ENCODE data around the gene CERK.
A peak's percentile ranks its signal among the peaks of the same experiment; 100 is the strongest.
"Not testable (repeated sequence)": the region's sequence is repeated elsewhere in the genome, so short reads cannot be mapped to it uniquely, and the experiment has no call there.

CERK gene, protein sequence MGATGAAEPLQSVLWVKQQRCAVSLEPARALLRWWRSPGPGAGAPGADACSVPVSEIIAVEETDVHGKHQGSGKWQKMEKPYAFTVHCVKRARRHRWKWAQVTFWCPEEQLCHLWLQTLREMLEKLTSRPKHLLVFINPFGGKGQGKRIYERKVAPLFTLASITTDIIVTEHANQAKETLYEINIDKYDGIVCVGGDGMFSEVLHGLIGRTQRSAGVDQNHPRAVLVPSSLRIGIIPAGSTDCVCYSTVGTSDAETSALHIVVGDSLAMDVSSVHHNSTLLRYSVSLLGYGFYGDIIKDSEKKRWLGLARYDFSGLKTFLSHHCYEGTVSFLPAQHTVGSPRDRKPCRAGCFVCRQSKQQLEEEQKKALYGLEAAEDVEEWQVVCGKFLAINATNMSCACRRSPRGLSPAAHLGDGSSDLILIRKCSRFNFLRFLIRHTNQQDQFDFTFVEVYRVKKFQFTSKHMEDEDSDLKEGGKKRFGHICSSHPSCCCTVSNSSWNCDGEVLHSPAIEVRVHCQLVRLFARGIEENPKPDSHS

DNA sequence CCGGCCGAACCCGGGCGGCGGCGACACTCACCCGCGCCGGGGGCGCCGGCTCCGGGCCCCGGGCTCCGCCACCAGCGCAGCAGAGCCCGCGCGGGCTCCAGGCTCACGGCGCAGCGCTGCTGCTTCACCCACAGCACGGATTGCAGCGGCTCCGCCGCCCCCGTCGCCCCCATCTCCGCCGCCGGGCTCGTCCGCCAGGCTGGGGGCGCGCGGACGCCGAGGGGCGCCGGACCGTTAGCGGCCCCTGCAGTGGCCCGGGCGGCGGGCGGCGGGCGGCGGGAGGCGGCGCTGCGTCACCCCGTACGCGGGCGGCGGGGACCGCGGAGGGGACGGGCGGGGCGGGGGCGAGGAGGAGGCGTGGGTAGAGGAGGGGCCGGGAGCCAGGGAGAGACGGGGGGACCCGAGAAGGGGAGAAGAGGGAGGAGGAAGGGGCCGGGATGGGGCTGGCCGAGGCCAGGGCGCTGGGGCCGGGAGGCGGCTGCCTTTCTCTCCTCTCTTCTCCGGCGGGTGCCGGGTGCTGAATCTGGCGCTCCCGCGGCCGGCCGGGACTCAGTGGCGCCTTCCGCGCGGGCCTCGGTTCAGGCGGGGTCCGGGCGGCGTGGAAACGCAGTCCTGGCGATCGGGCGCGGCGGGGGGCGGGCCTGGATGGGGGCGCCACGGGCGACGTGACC is at the start of gene CERK:
TSS of gene CERK (minus strand) at position 277 of the 671 bp plus-strand sequence. CDS start at position 173, 104 bp downstream.
- peak in 2 of 3 donors; percentile 36 to 60 for DNase-seq (ENCODE audit: low read depth in 3 of 3, low spot score in 1 of 3)

DNA sequence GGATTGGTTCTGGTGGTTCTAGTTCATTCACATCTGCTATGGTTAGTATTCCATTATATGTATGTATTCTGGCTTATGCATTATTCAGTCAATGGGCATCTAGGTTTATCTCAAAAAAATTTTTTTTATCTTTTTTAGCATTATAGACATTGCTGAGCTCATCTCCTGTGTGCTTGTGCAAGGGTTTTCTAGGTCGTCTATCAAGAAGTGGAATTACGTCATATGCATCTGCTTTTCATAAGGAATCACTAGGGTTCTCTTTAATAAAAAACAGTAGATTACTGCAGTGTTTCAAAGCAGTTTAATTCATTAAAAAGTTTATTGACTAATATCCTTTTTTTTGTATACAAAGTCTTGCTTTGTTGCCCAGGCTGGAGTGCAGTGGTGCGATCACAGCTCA is 45.7 kb upstream of the CERK start:
- DNase-seq (ENCODE audit: low read depth in 3 of 3, low spot score in 1 of 3): no peak

DNA sequence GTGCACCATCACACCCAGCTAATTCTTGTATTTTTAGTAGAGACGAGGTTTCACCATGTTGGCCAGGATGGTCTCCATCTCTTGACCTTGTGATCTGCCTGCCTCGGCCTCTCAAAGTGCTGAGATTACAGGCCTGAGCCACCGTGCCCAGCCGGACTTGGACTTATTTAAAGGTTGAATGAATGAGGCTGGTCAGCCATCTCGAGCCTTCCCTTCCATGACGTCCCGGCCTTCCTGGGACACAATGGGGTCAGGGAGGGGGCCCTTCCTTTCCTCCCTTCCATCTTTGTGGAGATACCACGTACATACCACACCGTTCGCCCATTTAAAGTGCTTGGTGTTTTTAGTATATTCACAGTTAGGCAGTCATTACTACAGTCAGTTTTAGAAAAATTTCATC is 44.1 kb upstream of the CERK start:
- not testable (repeated sequence) for DNase-seq (ENCODE audit: low read depth in 3 of 3, low spot score in 1 of 3)

DNA sequence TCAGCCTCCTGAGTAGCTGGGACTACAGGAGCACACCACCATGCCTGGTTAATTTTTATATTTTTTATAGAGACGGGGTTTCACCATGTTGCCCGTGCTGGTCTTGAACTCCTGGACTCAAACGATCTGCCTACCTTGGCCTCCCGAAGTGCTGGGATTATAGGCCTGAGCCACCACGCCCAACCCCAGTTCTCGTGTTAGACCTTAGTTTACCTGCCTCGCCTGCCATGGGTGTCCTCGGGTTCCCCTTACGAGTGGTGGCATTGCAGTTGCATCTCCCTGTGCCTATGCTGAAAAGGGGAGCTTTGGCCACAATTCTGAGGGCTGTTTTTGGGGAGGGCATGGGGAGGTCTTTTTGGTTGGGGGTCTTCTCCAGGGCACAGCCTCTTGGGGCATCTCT is 43.2 kb upstream of the CERK start:
- DNase-seq (ENCODE audit: low read depth in 3 of 3, low spot score in 1 of 3): no peak

DNA sequence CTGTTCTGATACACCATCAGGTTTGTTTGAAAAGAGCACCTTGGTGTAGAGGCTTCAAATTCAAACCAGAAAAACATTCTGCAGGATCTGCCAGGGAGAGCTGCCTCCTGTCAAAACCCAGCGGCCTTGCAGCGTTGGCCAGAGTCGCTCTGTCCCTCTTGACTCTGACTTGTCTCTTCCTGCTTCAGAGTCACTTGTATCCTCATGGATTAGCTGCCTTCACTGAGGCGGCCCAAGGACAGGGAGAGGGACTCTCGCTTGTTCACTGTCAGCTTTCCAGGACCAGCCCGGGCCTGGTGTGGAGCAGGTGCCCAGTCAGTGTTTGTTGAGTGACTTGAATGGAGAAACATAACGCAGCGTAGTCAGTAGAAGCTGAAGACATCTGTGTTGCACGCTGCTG is 42.4 kb upstream of the CERK start:
- no peak for DNase-seq (ENCODE audit: low read depth in 3 of 3, low spot score in 1 of 3)

DNA sequence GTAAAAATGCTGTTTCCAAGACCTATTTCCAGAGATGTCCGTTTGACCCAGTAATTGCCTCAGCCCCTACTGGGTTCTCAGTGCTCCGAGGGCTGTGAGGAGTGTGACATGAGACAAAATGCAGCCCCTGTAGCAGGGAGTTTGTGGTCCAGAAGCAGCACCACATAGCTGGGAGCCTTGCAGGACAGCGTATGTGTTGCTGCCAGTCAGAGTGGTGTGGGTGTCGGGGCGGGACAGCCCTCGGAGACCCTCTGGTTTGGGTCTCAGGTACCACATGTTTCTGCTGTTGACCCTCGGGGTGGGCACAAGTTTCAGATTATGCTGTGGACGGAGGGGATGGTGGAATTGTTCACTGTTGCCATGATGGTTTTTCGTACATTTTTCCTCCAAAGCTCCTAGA is 41.6 kb upstream of the CERK start:
- DNase-seq (ENCODE audit: low read depth in 3 of 3, low spot score in 1 of 3): no peak

DNA sequence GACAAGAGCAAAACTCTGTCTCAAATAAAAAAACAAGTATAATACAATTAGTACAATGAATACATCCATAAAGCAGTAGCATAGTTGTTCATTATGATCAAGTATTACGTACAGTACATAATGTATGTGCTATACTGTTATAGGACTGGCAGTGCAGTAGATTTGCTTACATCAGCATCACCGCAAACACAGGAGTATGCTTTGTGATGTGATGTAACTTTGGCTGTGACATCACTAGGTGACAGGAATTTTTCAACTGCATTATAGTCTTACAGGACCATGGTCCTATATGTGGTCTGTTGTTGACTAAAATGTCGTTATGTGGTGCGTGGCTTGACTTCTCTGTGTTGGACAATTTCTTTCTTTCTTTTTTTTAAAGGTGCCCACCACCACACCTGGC is 41.0 kb upstream of the CERK start:
- DNase-seq (ENCODE audit: low read depth in 3 of 3, low spot score in 1 of 3): no peak

DNA sequence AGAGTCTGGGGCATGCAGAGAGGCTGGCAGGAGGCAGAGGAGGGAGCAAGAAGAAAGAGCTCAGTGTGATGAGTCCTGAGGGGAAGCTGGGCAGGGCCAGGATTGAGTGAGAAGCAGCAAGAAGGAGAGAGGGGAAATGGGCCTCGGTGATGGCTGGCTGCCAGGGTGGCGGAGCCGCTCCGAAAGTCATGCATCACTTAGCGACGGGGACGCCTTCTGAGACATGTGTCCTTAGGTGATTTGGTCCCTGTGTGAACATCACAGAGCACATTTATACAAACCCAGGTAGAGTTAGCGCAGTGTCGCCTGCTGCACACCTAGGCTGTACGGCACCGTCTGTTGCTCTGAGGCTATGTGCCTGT is 39.5 kb upstream of the CERK start:
- peak in 1 of 3 donors; percentile 30 for DNase-seq (ENCODE audit: low read depth in 3 of 3, low spot score in 1 of 3)

DNA sequence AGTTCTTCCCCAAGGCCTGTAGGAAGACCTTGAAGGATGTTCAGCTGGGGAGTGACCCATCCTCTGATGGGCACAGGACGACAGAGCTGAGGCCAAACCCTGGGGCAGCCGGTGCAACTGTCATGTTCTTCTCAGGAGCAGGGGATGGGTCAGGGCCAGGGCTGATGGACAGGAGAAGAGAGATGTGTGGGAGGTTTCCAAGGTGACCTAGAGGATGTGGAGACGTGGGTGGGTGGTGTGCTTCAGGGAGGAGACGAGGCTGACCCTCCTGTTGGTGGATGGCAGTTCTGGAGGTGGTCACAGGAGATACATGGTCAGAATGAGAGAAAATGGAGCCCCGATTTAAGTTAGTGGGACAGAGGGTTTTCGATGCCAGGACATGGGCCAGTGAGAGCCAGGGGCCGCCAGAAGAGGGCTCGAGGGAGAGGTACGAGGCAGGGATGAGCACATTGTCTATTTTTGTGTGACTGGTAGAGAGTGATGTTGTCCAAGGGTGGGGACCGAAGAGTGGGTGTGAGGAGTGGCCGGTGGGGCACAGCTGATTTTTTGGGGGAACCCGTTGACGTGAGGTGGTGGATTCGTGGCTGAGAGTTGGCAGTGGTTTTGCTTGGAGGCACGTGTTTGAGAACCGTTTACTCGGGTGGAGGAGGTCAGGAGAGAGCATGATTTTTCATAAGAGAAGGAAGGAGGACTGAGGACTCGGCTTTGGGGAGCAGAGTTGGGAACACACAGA is 39.0 kb upstream of the CERK start:
- no peak for DNase-seq (ENCODE audit: low read depth in 3 of 3, low spot score in 1 of 3)

DNA sequence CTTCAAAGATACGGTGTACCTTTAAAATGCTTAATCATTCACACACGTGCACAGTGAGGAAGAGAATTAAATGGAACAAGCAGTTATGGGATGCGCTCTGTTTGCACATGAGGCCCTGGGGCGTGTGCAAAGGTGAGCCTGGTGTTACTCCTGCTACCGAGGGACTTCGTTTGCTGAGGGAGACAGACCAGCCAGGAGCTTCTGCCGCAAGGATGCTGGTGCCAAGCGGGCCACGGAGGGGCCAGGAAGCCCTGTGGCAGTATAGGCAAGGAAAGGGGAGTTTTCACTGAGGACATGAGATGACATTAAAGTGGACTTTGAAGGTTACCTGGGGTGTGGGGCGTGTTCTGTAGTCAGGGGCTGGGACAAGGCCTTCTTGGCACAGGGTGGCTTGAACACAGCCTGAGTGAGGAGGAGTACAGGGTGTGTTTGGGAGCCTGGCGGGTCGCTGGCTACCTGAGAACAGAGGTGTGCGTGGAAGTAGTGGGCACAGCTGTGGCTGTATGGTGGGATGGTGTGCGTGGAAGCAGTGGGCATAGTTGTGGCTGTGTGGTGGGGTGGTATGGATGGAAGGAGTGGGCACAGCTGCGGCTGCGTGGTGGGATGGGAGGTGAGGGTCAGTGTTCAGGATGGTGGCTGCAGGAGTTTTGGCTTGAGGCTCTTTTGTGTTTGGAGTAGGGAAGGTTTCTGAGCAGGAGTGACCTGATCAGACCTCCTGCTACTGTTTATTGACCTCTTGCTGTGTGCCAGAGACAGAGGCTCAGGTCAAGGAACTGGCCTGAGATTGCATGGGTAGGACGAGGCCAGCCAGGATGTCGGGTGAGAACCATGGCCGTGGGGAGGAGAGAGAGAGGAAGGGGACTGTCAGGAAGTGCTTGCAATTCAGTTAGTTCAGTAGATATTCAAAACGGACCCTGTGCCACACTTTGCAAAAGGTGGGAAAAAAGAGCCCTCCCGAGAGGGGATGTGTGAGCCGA is 38.1 kb upstream of the CERK start:
- no peak for DNase-seq (ENCODE audit: low read depth in 3 of 3, low spot score in 1 of 3)

DNA sequence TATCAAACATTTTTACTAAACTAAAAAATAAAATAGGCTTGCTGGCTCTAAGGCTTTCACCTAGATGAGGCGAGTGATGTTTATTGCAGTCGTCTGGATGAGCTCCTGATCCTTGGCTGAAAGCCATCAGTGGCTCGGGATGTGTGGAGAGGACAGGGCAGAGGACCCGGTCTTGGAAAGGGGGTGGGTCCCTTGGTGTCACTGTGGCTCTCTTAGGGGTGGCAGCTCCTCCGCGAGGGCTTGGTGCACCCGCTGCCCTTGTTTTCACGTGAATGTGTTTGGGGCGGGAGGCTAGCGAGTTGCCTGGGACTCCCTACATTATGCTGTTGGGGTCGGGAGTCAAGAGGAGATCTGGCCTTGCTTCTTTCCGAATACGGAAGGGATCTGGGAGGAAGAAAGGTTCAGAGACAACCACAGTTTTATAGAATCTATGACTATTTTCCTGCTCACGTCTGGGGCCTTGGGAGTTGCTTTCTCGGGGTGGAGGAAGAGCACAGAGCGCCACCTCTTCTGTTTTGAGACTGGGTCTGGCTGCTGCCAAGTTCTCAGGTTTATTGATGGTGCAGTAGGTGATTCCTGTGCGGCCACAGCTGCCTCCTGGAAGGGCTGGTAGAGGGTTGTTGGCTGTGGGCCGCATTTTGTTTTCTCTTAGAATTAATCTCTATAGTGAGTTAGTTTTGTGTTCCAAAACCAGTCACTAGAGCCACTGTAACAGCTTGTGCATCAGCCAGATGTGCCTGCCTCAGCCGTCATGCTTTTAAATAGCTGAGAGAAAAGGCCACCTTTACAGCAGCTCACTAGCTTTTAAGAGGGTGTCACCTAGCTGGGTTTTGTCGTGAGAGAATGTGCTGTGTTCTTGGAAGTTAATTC is 37.2 kb upstream of the CERK start:
- DNase-seq (ENCODE audit: low read depth in 3 of 3, low spot score in 1 of 3): no peak

DNA sequence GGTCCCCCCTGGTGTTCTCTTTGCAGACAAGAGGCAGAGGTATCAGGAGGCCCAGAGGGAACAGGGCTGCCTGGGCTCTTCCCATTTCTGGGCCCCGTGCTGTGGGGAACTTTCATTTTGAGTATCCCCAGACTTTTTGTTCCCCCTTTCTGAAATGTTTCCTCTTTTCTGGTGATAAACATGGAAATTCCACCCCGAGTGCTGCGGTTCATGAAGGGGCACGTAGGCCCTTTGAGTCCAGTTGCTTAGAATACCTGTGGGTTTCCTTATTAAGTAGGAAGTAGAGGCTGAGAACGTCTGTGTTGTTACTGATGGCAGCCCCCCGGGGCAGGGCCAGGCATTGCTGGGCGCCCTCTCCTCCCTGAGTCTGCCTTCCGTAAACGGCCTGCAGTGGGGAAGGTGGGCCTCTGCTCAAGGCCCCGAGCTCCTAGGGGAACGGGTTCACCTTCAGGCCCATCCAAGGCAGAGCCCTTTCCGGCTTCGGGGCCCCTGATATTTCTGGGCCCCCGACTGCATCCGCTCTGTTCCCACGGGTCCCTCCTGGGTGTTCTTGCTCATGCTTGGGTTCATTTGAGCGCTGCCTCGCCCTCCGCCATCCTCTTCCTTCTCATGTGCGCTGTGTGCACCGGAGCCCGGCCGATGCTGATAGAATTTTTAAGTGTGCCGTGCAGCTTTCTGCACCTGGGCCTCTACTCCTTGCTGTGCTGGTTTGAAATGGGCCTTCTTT is 36.4 kb upstream of the CERK start:
- no peak for DNase-seq (ENCODE audit: low read depth in 3 of 3, low spot score in 1 of 3)

DNA sequence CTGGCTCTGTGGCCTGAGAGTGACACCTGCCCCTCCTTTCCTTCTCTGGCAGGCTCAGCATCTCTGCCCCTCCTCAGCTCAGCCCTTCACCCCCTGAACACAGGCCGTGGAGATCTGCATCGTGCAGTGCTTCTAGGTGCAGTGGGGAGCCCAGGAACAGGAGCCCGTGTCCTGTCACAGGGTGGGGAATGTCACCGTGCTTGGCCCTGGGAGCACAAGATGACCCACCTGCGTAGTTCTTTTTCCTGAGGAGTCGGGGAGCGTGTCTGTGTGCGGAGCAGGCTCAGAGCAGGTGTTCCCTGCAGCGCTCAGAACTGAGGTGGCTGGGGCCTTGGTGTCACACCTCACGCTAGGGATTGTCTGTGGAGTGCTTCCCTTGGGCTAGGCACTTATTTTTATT is 35.0 kb upstream of the CERK start:
- DNase-seq (ENCODE audit: low read depth in 3 of 3, low spot score in 1 of 3): no peak

DNA sequence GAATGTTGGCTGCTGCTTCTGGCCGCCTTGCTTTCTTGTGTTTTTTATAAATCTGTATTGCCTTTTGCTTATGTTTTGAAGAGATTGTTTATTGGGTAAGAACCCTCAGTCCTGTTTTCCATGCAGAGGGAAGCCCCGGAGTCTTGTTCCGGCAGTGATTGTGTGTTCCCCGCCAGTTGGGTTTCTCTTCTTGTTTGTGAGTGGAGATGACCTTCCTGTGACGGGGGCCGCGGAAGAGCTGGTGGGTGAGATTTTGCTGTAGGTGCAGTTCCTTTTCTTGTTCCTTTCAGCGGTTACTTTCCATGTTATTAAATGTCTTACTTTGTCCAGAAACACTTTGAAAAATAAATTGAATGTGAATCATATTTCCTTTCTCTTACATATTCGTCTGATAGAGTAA is 32.7 kb upstream of the CERK start:
- no peak for DNase-seq (ENCODE audit: low read depth in 3 of 3, low spot score in 1 of 3)

DNA sequence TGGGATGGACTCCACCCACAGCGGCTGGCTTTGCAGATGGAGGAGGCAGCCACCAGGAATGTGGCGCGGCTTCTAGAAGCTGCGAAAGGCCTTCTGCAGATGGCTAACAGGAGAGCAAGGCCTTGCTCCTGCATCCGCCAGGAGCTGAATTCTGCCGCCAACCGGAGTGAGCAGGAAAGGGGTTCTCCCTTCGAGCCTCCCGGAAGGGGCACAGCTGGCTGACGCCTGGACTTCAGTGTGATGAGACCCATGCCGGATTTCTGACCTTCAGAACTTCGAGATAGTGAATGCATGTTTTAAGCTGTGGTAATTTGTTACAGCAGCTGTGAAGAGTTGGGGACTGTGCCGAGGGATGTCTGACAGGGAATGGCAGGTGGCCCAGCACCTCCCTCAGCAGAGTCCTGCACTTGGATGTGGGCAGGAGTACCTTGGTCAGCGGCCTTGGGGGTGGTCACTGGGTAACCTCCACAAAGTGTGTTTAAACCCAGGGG is 32.1 kb upstream of the CERK start:
- no peak for DNase-seq (ENCODE audit: low read depth in 3 of 3, low spot score in 1 of 3)

DNA sequence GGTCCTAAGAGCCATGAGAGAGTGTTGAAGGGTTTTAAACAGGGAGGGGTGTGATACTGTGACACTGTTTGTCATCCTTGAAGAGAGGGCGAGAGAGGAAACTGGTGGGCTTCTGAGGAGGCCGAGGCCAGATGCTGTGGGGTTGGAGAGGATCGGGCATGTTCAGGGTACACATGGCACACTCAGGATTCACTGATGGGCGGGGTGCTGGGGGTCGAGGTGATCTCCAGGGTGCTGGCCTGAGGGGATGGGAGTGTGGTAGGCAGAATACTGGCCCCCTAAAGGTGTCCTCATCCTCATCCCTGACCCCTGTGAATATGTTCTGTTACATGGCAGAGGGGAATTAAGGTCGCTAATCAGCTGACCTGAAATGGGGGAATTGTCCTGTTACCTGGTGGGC is 31.7 kb upstream of the CERK start:
- no peak for DNase-seq (ENCODE audit: low read depth in 3 of 3, low spot score in 1 of 3)

DNA sequence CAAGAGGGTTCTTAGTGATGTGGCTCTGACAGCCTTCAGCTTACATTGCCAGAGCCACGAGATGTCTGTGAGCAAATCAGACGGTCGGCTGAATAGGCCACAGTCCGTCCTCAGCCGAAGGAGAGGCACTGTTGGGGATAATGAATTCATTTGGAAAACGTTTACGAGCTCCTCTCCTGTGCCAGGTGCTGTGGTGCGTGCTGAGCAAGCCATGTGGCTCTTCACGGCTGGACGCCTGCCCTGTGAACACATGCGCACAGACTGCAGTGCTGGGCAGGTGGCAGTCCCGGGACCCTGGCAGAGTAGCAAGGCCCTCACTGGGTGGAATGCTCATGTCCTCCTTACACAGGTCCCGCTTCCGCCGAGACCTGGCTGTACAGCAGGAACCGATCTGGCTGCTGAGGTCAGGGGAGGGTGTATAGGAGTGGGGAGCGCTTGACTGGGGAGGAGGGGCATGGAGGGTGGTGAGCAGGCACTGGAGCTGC is 31.2 kb upstream of the CERK start:
- DNase-seq (ENCODE audit: low read depth in 3 of 3, low spot score in 1 of 3): no peak

DNA sequence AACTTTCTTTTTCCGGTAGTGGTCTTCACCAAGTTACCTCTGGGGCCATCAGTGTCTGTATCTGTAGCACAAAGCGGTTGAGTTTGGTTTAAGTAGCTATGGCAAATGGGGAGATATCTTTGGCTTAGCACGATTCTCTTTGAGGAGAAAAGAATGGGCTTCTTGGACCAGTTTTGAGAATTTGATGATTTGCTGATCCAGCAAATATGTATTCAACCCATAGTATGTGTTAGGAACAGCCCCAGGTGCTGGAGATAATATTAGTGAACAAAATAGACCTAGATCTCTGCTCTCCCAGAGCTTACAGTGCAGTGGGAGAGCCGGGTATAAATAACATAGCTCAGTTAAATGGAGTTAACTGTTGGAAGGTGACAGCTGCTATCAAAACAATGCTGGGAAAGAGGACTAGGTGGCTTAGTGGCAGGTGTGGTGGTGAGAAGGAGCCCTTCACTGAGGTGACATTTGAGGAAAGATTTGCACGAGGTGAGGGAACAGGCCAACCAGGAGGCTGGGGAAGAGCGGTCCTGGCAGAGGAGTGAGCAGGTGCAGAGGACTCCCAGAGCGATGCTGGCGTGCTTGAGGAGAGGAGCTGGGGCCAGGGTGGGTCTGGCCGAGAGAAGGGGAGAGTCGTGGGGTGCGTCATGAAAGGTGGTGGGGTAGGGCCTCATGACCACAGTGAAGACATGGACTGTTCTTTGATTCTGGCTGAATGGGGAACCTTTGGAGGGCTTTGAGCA is 29.4 kb upstream of the CERK start:
- DNase-seq (ENCODE audit: low read depth in 3 of 3, low spot score in 1 of 3): no peak
